Naive thymus-derived CD4-positive, alpha-beta T cell (primary cell): ENCODE results near the gene CSF1. TPM values are rescaled to one million over a fixed set of nuclear protein-coding genes. Genes with fewer than 3 reads are reported as not detected.

Experiments
- ATAC-seq: fragments of 150-1000 bp; cut with Tn5 transposase; 2 replicates; pipeline ENCODE4 v1.10.0; 2021; ENCODE audit warnings: mild to moderate bottlenecking, moderate library complexity
- CTCF ChIA-PET: fragments of 350-600 bp; sonication (Branson Sonifier 250); formaldehyde crosslinking; loops from one replicate; lab custom pipeline; 2021; ENCODE audit warnings: antibody characterized with exemption; lab: Charles Lee
- POLR2A ChIA-PET: fragments of 350-600 bp; sonication (Branson Sonifier 250); formaldehyde crosslinking; loops from one replicate; lab custom pipeline; 2021; ENCODE audit warnings: antibody characterized with exemption, inconsistent platforms; lab: Charles Lee
- DNase-seq, 9 donors: peaks; one replicate each; pipeline versions ENCODE4 v3.0.0 to v3.0.0-alpha.2; 2020 to 2022; ENCODE audit warnings: mixed read lengths in 1 of 9
- H3K27ac ChIP-seq: one replicate; pipeline ENCODE4 v1.7.0; 2013; ENCODE audit warnings: mild to moderate bottlenecking, low read depth, low read length, moderate library complexity
- H3K27me3 ChIP-seq, 2 donors: one replicate each; pipeline ENCODE4 v1.7.0; 2013; ENCODE audit warnings: low read length in 2 of 2, mild to moderate bottlenecking in 2 of 2, moderate library complexity in 2 of 2; ENCODE audit not compliant: control insufficient read depth in 2 of 2, insufficient read depth in 2 of 2
- H3K36me3 ChIP-seq, 3 experiments: 1 replicate in 2 of 3; 2 replicates in 1 of 3; pipeline ENCODE4 v1.7.0; 2013; ENCODE audit warnings: low read length in 3 of 3, mild to moderate bottlenecking in 3 of 3, moderate library complexity in 1 of 3; ENCODE audit not compliant: insufficient read depth in 3 of 3, control insufficient read depth in 2 of 3
- H3K4me1 ChIP-seq, 2 donors: one replicate each; pipeline ENCODE4 v1.7.0; 2013; ENCODE audit warnings: low read length in 2 of 2, mild to moderate bottlenecking in 2 of 2, moderate library complexity in 1 of 2; ENCODE audit not compliant: control insufficient read depth in 2 of 2, insufficient read depth in 2 of 2
- H3K4me3 ChIP-seq: 2 replicates; pipeline ENCODE4 v1.7.0; 2013; ENCODE audit warnings: mild to moderate bottlenecking, low read length
- H3K9me3 ChIP-seq, 3 experiments: 1 replicate in 2 of 3; 2 replicates in 1 of 3; pipeline ENCODE4 v1.7.0; 2013; ENCODE audit warnings: low read length in 3 of 3; ENCODE audit not compliant: control insufficient read depth in 2 of 3
- H3K27ac Mint-ChIP-seq, 9 donors: one replicate each; pipeline ENCODE4 v1.8.0; 2020 to 2022; ENCODE audit warnings: mixed read lengths in 9 of 9, mild to moderate bottlenecking in 8 of 9, moderate library complexity in 5 of 9, inconsistent platforms in 2 of 9
- H3K27me3 Mint-ChIP-seq, 5 donors: one replicate each; pipeline ENCODE4 v1.8.0; 2021 to 2022; ENCODE audit warnings: mixed read lengths in 5 of 5, mild to moderate bottlenecking in 1 of 5
- H3K36me3 Mint-ChIP-seq, 5 donors: one replicate each; pipeline ENCODE4 v1.8.0; 2020 to 2022; ENCODE audit warnings: mixed read lengths in 5 of 5, mild to moderate bottlenecking in 3 of 5, inconsistent platforms in 1 of 5
- H3K4me1 Mint-ChIP-seq, 7 donors: one replicate each; pipeline ENCODE4 v1.8.0; 2020 to 2022; ENCODE audit warnings: mixed read lengths in 7 of 7, mild to moderate bottlenecking in 3 of 7, inconsistent platforms in 1 of 7
- H3K4me3 Mint-ChIP-seq, 10 donors: one replicate each; pipeline ENCODE4 v1.8.0; 2020 to 2022; ENCODE audit warnings: mild to moderate bottlenecking in 10 of 10, mixed read lengths in 10 of 10, moderate library complexity in 6 of 10, inconsistent platforms in 2 of 10
- H3K9me3 Mint-ChIP-seq, 11 donors: one replicate each; pipeline ENCODE4 v1.8.0; 2020 to 2022; ENCODE audit warnings: mixed read lengths in 11 of 11, mild to moderate bottlenecking in 4 of 11, inconsistent platforms in 1 of 11, moderate library complexity in 1 of 11
- intact Hi-C, 2 donors: fragments of 100-400 bp; cut with micrococcal nuclease; formaldehyde crosslinking; loops; one replicate each; pipeline ENCODE4 v1.15.1; 2023
- polyA plus RNA-seq, 2 donors: library from polyadenylated mRNA; unstranded; fragments of 300-500 nt; fragmentation: Illumina TruSeq; gene quantifications; one replicate each; pipeline ENCODE4 v1.2.3, GENCODE V29; 2021
- total RNA-seq, 6 experiments: library from RNA in 5 of 6; stranded (reverse) in 5 of 6; gene quantifications; 1 replicate in 5 of 6; 2 replicates in 1 of 6; pipeline ENCODE4 v1.2.3 and lab custom pipeline; 2021 to 2026

The CSF1 gene
- total and polyA plus RNA-seq, 7 experiments from 2014 or later: 0.94 to 125 (median 2.2) TPM

GRCh38 chr1:109906160-109906838 is 4.3 kb upstream of the CSF1 start:
- Histone ChIP-seq H3K9me3 (no peaks in the 10 kb centered on the region), H3K4me3 (peak overlapping the region; percentile 25)
- DNase-seq: peak in 8 of 9 donors; percentile 55 to 77 (median 68)

GRCh38 chr1:109906839-109907180 is 3.8 kb upstream of the CSF1 start:
- Histone ChIP-seq H3K9me3 (no peaks in the 10 kb centered on the region), H3K4me1 (peaks cover 28 to 40% of the 10 kb centered on the region in 2 donors), H3K4me3 (no peak overlapping the region), H3K27ac (peak overlapping the region; percentile 60), H3K27me3 (no peaks in the 10 kb centered on the region), H3K36me3 (no peaks in the 10 kb centered on the region)
- ChIA-PET POLR2A (interaction anchor here (0.6 to 2.5 kb wide), 6 partner anchors 11 to 1752 kb away, joined by 3 to 8 read pairs (median 4); no protein-coding TSS in a partner anchor), CTCF (interaction anchor here (1.3 to 1.4 kb wide), 2 partner anchors 78 to 130 kb away, joined by 3 to 6 read pairs; partner anchors contain the start of gene AHCYL1)
- H3K27me3 Mint-ChIP-seq: peaks cover 0 to 8% (median 0%) of the 10 kb centered on the region in 5 donors
- no peaks in the 10 kb centered on the region for H3K9me3 Mint-ChIP-seq
- H3K27ac Mint-ChIP-seq: peak overlapping the region in 5 of 9 donors; percentile 88 to 96 (median 94)
- ATAC-seq: no peak
- DNase-seq: no peak
- H3K36me3 Mint-ChIP-seq: peaks cover 0 to 13% (median 0%) of the 10 kb centered on the region in 5 donors
- peak overlapping the region in 3 of 10 donors; percentile 63 to 82 (median 82) for H3K4me3 Mint-ChIP-seq
- peaks cover 27 to 64% (median 49%) of the 10 kb centered on the region in 7 donors for H3K4me1 Mint-ChIP-seq
- intact Hi-C loops: loop anchor here (1.0 to 5.0 kb wide), 7 partner anchors 77 to 425 kb away; partner anchors contain the start of genes AHCYL1 (in 2 of the 2), GNAI3 (in 2 of the 2) and ATXN7L2 (in 1 of the 2)

More at GRCh38 chr1:109906160-109906838, 4.3 kb upstream of the CSF1 start:
- Histone ChIP-seq H3K27me3 (no peaks in the 10 kb centered on the region), H3K36me3 (no peaks in the 10 kb centered on the region), H3K27ac (peak overlapping the region; percentile 60), H3K4me1 (peaks cover 28 to 35% of the 10 kb centered on the region in 2 donors)
- ChIA-PET POLR2A (interaction anchor here (0.6 to 2.5 kb wide), 5 partner anchors 11 to 116 kb away, joined by 3 to 8 read pairs (median 3); no protein-coding TSS in a partner anchor), CTCF (interaction anchor here (1.3 to 1.4 kb wide), 2 partner anchors 78 to 129 kb away, joined by 3 to 6 read pairs; partner anchors contain the start of gene AHCYL1)
- H3K4me1 Mint-ChIP-seq: peaks cover 26 to 66% (median 47%) of the 10 kb centered on the region in 7 donors
- no peaks in the 10 kb centered on the region for H3K9me3 Mint-ChIP-seq
- H3K27me3 Mint-ChIP-seq: peaks cover 0 to 8% (median 0%) of the 10 kb centered on the region in 5 donors
- peaks cover 0 to 10% (median 0%) of the 10 kb centered on the region in 5 donors for H3K36me3 Mint-ChIP-seq
- intact Hi-C loops: loop anchor here (1.0 to 5.0 kb wide), 7 partner anchors 78 to 424 kb away; partner anchors contain the start of genes AHCYL1 (in 2 of the 2), GNAI3 (in 2 of the 2) and ATXN7L2 (in 1 of the 2)
- H3K4me3 Mint-ChIP-seq: peak overlapping the region; percentile 72 to 86 (median 80)
- peak; percentile 89 for ATAC-seq
- H3K27ac Mint-ChIP-seq: peak overlapping the region; percentile 87 to 96 (median 94)

GRCh38 chr1:109907190-109907774 is 3.4 kb upstream of the CSF1 start:
- no peak for DNase-seq
- peaks cover 0 to 11% (median 0%) of the 10 kb centered on the region in 5 donors for H3K27me3 Mint-ChIP-seq
- H3K27ac Mint-ChIP-seq: peak overlapping the region in 8 of 9 donors; percentile 8 to 94 (median 57)
- peak overlapping the region in 9 of 10 donors; percentile 0 to 68 (median 51) for H3K4me3 Mint-ChIP-seq
- no peak for ATAC-seq
- Histone ChIP-seq H3K27me3 (no peaks in the 10 kb centered on the region), H3K27ac (no peak overlapping the region), H3K4me3 (no peak overlapping the region), H3K36me3 (no peaks in the 10 kb centered on the region), H3K4me1 (peaks cover 28 to 44% of the 10 kb centered on the region in 2 donors), H3K9me3 (no peaks in the 10 kb centered on the region)
- ChIA-PET POLR2A (interaction anchor here (0.6 to 2.5 kb wide), 2 partner anchors 117 to 1752 kb away, joined by 5 to 8 read pairs; no protein-coding TSS in a partner anchor), CTCF (interaction anchor here (0.7 to 1.3 kb wide), 2 partner anchors 130 kb away, joined by 3 to 6 read pairs; no protein-coding TSS in a partner anchor)
- H3K36me3 Mint-ChIP-seq: peaks cover 0 to 17% (median 0%) of the 10 kb centered on the region in 5 donors
- peaks cover 32 to 65% (median 54%) of the 10 kb centered on the region in 7 donors for H3K4me1 Mint-ChIP-seq
- intact Hi-C loops: loop anchor here (2.0 to 5.0 kb wide), 4 partner anchors 116 to 425 kb away; partner anchors contain the start of genes ATXN7L2 (in 1 of the 2) and GNAI3 (in 1 of the 2)
- no peaks in the 10 kb centered on the region for H3K9me3 Mint-ChIP-seq

GRCh38 chr1:109908836-109909235 is 1.8 kb upstream of the CSF1 start:
- Mint-ChIP-seq H3K36me3 (peaks cover 0 to 29% (median 0%) of the 10 kb centered on the region in 5 donors), H3K4me3 (peak overlapping the region in 5 of 10 donors; percentile 87 to 98 (median 88)), H3K4me1 (peaks cover 41 to 74% (median 63%) of the 10 kb centered on the region in 7 donors), H3K27me3 (peaks cover 0 to 18% (median 0%) of the 10 kb centered on the region in 5 donors), H3K27ac (peak overlapping the region in 2 of 9 donors; percentile 30 to 67), H3K9me3 (no peaks in the 10 kb centered on the region)
- no peak for DNase-seq
- Histone ChIP-seq H3K4me1 (peaks cover 36 to 44% of the 10 kb centered on the region in 2 donors), H3K27ac (no peak overlapping the region), H3K36me3 (no peaks in the 10 kb centered on the region), H3K9me3 (no peaks in the 10 kb centered on the region), H3K4me3 (no peak overlapping the region), H3K27me3 (no peaks in the 10 kb centered on the region)
- no peak for ATAC-seq
- ChIA-PET CTCF (no interaction called here), POLR2A (no interaction called here)
- intact Hi-C loops: loop anchor here in 1 of 2 donors (5.0 kb wide), 2 partner anchors 132 to 427 kb away; partner anchors contain the start of gene ATXN7L2

- Histone ChIP-seq H3K36me3 (no peaks in the 10 kb centered on the region), H3K27me3 (no peaks in the 10 kb centered on the region), H3K4me1 (peaks cover 36 to 44% of the 10 kb centered on the region in 2 donors), H3K4me3 (peak overlapping the region; percentile 65), H3K27ac (no peak overlapping the region), H3K9me3 (no peaks in the 10 kb centered on the region)
- Mint-ChIP-seq H3K4me3 (peak overlapping the region; percentile 78 to 98 (median 88)), H3K27me3 (peaks cover 0 to 18% (median 0%) of the 10 kb centered on the region in 5 donors), H3K9me3 (no peaks in the 10 kb centered on the region), H3K36me3 (peaks cover 0 to 34% (median 0%) of the 10 kb centered on the region in 5 donors), H3K4me1 (peaks cover 43 to 78% (median 64%) of the 10 kb centered on the region in 7 donors), H3K27ac (peak overlapping the region in 7 of 9 donors; percentile 49 to 97 (median 72))
- intact Hi-C loops: loop anchor here in 1 of 2 donors (5.0 kb wide), 2 partner anchors 132 to 427 kb away; partner anchors contain the start of gene ATXN7L2
- ATAC-seq (no peak), DNase-seq (no peak)
- ChIA-PET CTCF (no interaction called here), POLR2A (no interaction called here)
Observed at GRCh38 chr1:109909561-109909960, 1.1 kb upstream of the CSF1 start.
